OCI-LY1 (cell line): ENCODE data around the gene CCL16.

Source experiments
- H2AFZ ChIP-seq: fragments of 200-600 bp; sonication (generic), shearing (Covaris generic); 2 replicates; pipeline ENCODE4 v1.6.0; 2014; ENCODE audit warnings: antibody characterized with exemption, mild to moderate bottlenecking, low read length
- H3F3A ChIP-seq: fragments of 200-600 bp; sonication (generic), shearing (Covaris generic); 2 replicates; pipeline ENCODE4 v1.6.0; 2014; ENCODE audit warnings: mild to moderate bottlenecking, antibody characterized with exemption, low read length, moderate library complexity; ENCODE audit not compliant: insufficient read depth
- H3K27ac ChIP-seq: fragments of 200-600 bp; sonication (generic); 2 replicates; pipeline ENCODE4 v1.5.1; 2014; ENCODE audit warnings: low read length, mixed run types, mild to moderate bottlenecking, low read depth; ENCODE audit not compliant: poor library complexity, severe bottlenecking
- H3K27me3 ChIP-seq: fragments of 200-600 bp; sonication (generic); 2 replicates; pipeline ENCODE4 v1.6.0; 2014; ENCODE audit warnings: antibody characterized with exemption, mild to moderate bottlenecking, low read length, moderate library complexity; ENCODE audit not compliant: insufficient read depth
- H3K36me3 ChIP-seq: fragments of 200-600 bp; sonication (generic); 2 replicates; pipeline ENCODE4 v1.6.1; 2014; ENCODE audit warnings: mild to moderate bottlenecking, antibody characterized with exemption, low read length, moderate library complexity, mixed read lengths; ENCODE audit not compliant: insufficient read depth
- H3K4me1 ChIP-seq: fragments of 200-600 bp; sonication (generic); 2 replicates; pipeline ENCODE4 v1.5.1; 2014; ENCODE audit warnings: mild to moderate bottlenecking, low read length, moderate library complexity; ENCODE audit not compliant: insufficient read depth, severe bottlenecking
- H3K4me2 ChIP-seq: fragments of 200-600 bp; sonication (generic), shearing (Covaris generic); 2 replicates; pipeline ENCODE4 v1.6.1; 2014; ENCODE audit warnings: low read length
- H3K4me3 ChIP-seq: fragments of 200-600 bp; sonication (generic); 2 replicates; pipeline ENCODE4 v1.5.1; 2014; ENCODE audit warnings: low read length, low read depth, mild to moderate bottlenecking, mixed read lengths; ENCODE audit not compliant: poor library complexity, severe bottlenecking
- H3K79me2 ChIP-seq: fragments of 200-600 bp; shearing (Covaris generic); 2 replicates; pipeline ENCODE4 v1.6.1; 2016; ENCODE audit warnings: mixed run types, low read length, mixed read lengths; ENCODE audit not compliant: insufficient read depth
- H3K9ac ChIP-seq: fragments of 200-600 bp; sonication (generic), shearing (Covaris generic); 2 replicates; pipeline ENCODE4 v1.6.1; 2014; ENCODE audit warnings: mild to moderate bottlenecking, low read length, mixed read lengths
- H3K9me2 ChIP-seq: fragments of 200-600 bp; sonication (generic), shearing (Covaris generic); 2 replicates; pipeline ENCODE4 v1.6.1; 2014; ENCODE audit warnings: low read depth, mild to moderate bottlenecking, low read length, mixed read lengths
- H3K9me3 ChIP-seq: fragments of 200-600 bp; shearing (Covaris generic); 2 replicates; pipeline ENCODE4 v1.6.1; 2014; ENCODE audit warnings: low read length, mixed read lengths
- H4K20me1 ChIP-seq: fragments of 200-600 bp; sonication (generic), shearing (Covaris generic); 2 replicates; pipeline ENCODE4 v1.6.0; 2016; ENCODE audit warnings: mild to moderate bottlenecking, low read length; ENCODE audit not compliant: insufficient read depth
- CTCF ChIP-seq: fragments of 200-600 bp; sonication (generic), shearing (Covaris generic); IDR thresholded peaks from 2 replicates; pipeline ENCODE4 v1.5.1; 2017; ENCODE audit warnings: mild to moderate bottlenecking, antibody characterized with exemption, low read length, moderate library complexity, mixed read lengths
- EZH2 ChIP-seq: fragments of 200-600 bp; sonication (generic), shearing (Covaris generic); IDR thresholded peaks from 2 replicates; pipeline ENCODE4 v1.8.0; 2017; ENCODE audit warnings: borderline replicate concordance, mixed run types, mild to moderate bottlenecking, antibody characterized with exemption, low read length, moderate library complexity, mixed read lengths

Gene CCL16

GRCh38 chr17:36008998-36009665 is 27.8 kb upstream of the CCL16 start:
- H4K20me1 ChIP-seq, result no peaks in the 10 kb centered on the region
- H3K4me3 ChIP-seq, result no peak overlapping the region
- H3K4me1 ChIP-seq, result no peaks in the 10 kb centered on the region
- no peaks in the 10 kb centered on the region for H3K9me3 ChIP-seq
- H3K9ac ChIP-seq, result no peak overlapping the region
- TF ChIP-seq EZH2, result no peak
- peak; percentile 65 for TF ChIP-seq CTCF
- no peak overlapping the region for H3K4me2 ChIP-seq
- H2AFZ ChIP-seq, result no peak overlapping the region
- no peaks in the 10 kb centered on the region for H3K36me3 ChIP-seq
- H3K27ac ChIP-seq, result no peak overlapping the region
- no peaks in the 10 kb centered on the region for H3K9me2 ChIP-seq
- H3K79me2 ChIP-seq, result no peaks in the 10 kb centered on the region
- H3K27me3 ChIP-seq, result peaks cover 5% of the 10 kb centered on the region; the same call in 1 of the 2 replicates
- H3F3A ChIP-seq, result no peaks in the 10 kb centered on the region

GRCh38 chr17:36004594-36005108 is 23.4 kb upstream of the CCL16 start:
- Histone ChIP-seq H3K36me3 (no peaks in the 10 kb centered on the region), H3K79me2 (no peaks in the 10 kb centered on the region), H3K9me2 (no peaks in the 10 kb centered on the region), H3K4me3 (no peak overlapping the region), H3K9me3 (no peaks in the 10 kb centered on the region), H3K4me1 (no peaks in the 10 kb centered on the region), H3K27me3 (0 out of 2 replicates have a peak, but pooled peaks cover 5% of the 10 kb centered on the region), H2AFZ (no peak overlapping the region), H3K4me2 (no peak overlapping the region), H3K9ac (no peak overlapping the region), H3F3A (no peaks in the 10 kb centered on the region), H4K20me1 (no peaks in the 10 kb centered on the region), H3K27ac (no peak overlapping the region)
- TF ChIP-seq CTCF, result no peak
- no peak for TF ChIP-seq EZH2

GRCh38 chr17:36002631-36003030 is 21.3 kb upstream of the CCL16 start:
- Histone ChIP-seq H3K9me2 (no peaks in the 10 kb centered on the region), H3K4me3 (no peak overlapping the region), H4K20me1 (no peaks in the 10 kb centered on the region), H2AFZ (no peak overlapping the region), H3K9me3 (no peaks in the 10 kb centered on the region), H3K79me2 (no peaks in the 10 kb centered on the region), H3K4me2 (no peak overlapping the region), H3K36me3 (no peaks in the 10 kb centered on the region), H3K27ac (no peak overlapping the region), H3K27me3 (no peaks in the 10 kb centered on the region), H3F3A (no peaks in the 10 kb centered on the region), H3K4me1 (no peaks in the 10 kb centered on the region), H3K9ac (no peak overlapping the region)
- TF ChIP-seq CTCF (no peak), EZH2 (no peak)
